ENCODE measurements around the gene VSNL1. TPM values are rescaled to one million over a fixed set of nuclear protein-coding genes. Genes with fewer than 3 reads are reported as not detected.

The VSNL1 gene
- total RNA-seq, 1 donor from 2014 or later = not detected

DNA sequence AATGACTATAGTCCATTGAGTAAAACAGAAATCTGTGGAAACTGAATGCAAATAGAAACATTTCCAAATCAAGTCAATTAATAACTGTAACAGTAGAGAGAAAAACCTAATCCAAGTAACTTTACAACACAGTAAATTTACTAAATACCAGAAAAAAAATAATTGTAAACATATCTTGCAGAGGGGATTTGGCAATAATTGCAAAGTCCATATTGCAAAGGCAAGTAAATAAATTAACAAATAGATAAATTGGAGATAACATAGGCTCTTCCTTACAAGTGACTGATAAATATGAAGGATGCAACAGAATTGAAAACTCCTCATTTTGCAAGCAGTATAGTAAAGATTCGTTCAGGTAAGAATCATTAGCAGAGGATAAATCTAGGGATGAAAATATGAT, 148.1 kb downstream of the VSNL1 start:
- Mint-ChIP-seq H3K9me3 (ENCODE audit: low read depth) (no peaks in the 10 kb centered on the region), H3K4me3 (ENCODE audit: unreplicated experiment) (no peak overlapping the region), H3K4me1 (ENCODE audit: low read depth) (no peaks in the 10 kb centered on the region), H3K27ac (ENCODE audit: unreplicated experiment) (no peak overlapping the region), H3K27me3 (ENCODE audit: low read depth) (no peaks in the 10 kb centered on the region), H3K36me3 (ENCODE audit: low read depth) (peaks cover 30% of the 10 kb centered on the region)
- TF ChIP-seq, protein P1, sequence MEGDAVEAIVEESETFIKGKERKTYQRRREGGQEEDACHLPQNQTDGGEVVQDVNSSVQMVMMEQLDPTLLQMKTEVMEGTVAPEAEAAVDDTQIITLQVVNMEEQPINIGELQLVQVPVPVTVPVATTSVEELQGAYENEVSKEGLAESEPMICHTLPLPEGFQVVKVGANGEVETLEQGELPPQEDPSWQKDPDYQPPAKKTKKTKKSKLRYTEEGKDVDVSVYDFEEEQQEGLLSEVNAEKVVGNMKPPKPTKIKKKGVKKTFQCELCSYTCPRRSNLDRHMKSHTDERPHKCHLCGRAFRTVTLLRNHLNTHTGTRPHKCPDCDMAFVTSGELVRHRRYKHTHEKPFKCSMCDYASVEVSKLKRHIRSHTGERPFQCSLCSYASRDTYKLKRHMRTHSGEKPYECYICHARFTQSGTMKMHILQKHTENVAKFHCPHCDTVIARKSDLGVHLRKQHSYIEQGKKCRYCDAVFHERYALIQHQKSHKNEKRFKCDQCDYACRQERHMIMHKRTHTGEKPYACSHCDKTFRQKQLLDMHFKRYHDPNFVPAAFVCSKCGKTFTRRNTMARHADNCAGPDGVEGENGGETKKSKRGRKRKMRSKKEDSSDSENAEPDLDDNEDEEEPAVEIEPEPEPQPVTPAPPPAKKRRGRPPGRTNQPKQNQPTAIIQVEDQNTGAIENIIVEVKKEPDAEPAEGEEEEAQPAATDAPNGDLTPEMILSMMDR (IDR thresholded peaks at IDR 0.05) = no peak
- no peak for DNase-seq (ENCODE audit: low spot score)

DNA sequence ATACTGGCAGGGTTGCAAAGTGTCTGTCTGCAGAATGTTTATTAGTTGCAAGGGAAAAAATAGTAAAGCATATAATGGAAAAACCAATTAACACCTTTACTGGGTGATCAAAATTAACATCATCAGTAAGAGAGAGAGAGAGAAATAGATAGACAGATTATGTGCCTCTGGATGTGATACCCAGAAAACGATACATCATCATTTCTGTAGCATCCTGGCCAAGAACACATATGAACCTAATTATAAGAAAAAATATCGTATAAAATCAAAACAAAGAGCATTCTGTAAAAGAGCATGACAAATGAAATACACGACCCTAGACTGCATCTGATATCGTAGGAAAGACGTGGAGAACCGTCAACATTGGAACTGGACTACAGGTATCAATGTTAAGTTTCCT, 148.5 kb downstream of the VSNL1 start:
- no peaks in the 10 kb centered on the region for H3K27me3 Mint-ChIP-seq (ENCODE audit: low read depth)
- H3K27ac Mint-ChIP-seq (ENCODE audit: unreplicated experiment) = no peak overlapping the region
- TF ChIP-seq, protein P1 (IDR thresholded peaks at IDR 0.05) = no peak
- H3K4me3 Mint-ChIP-seq (ENCODE audit: unreplicated experiment) = no peak overlapping the region
- H3K36me3 Mint-ChIP-seq (ENCODE audit: low read depth) = peaks cover 31% of the 10 kb centered on the region
- no peaks in the 10 kb centered on the region for H3K4me1 Mint-ChIP-seq (ENCODE audit: low read depth)
- no peak for DNase-seq (ENCODE audit: low spot score)
- H3K9me3 Mint-ChIP-seq (ENCODE audit: low read depth) = no peaks in the 10 kb centered on the region

DNA sequence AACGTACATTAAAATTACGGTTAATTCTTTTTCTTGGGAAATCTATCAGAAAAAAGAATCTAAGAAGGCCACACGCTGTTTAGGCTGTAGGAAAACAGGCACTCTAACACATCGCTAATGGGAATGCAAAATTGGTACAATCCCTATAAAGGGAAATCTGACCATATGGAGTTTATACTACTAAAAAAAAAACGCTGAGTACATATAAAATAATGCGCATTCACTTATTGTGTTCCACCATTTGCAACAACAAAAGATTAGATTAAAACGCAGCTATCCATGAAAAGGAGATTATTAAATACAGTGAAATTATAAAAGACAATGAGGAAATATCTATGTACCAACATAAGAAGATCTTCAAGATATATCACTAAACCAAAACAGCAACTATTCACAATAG, 150.3 kb downstream of the VSNL1 start:
- TF ChIP-seq, protein P1 (IDR thresholded peaks at IDR 0.05) = no peak
- Mint-ChIP-seq H3K27ac (ENCODE audit: unreplicated experiment) (no peak overlapping the region), H3K4me3 (ENCODE audit: unreplicated experiment) (no peak overlapping the region), H3K9me3 (ENCODE audit: low read depth) (no peaks in the 10 kb centered on the region), H3K27me3 (ENCODE audit: low read depth) (no peaks in the 10 kb centered on the region), H3K36me3 (ENCODE audit: low read depth) (peaks cover 30% of the 10 kb centered on the region), H3K4me1 (ENCODE audit: low read depth) (no peaks in the 10 kb centered on the region)
- DNase-seq (ENCODE audit: low spot score) = no peak

Other genes starting within 250 kb of the VSNL1 start
- gene RAD51AP2, start 22.3 kb upstream of the VSNL1 start, total RNA-seq = not detected in 3 replicates
- 20.1 to 21.0 TPM (median 21.0 TPM) in 3 replicates for gene SMC6, start 213.1 kb downstream of the VSNL1 start, total RNA-seq
- gene GEN1, start 213.4 kb downstream of the VSNL1 start, total RNA-seq = 7.2 to 9.4 TPM (median 7.6 TPM) in 3 replicates